Activated naive CD4-positive, alpha-beta T cell treated with anti-CD3 and anti-CD28 coated beads, Interleukin-2, amount 50 U/mL, for 24 hours (primary cell): ENCODE measurements around the gene MAL.

Experiments
- H3K27ac Mint-ChIP-seq: one replicate; pipeline ENCODE4 v1.8.0; 2021; ENCODE audit warnings: mild to moderate bottlenecking, mixed read lengths
- H3K27me3 Mint-ChIP-seq: one replicate; pipeline ENCODE4 v1.8.0; 2021; ENCODE audit warnings: mixed read lengths
- H3K36me3 Mint-ChIP-seq: one replicate; pipeline ENCODE4 v1.8.0; 2021; ENCODE audit warnings: mixed read lengths
- H3K4me1 Mint-ChIP-seq: one replicate; pipeline ENCODE4 v1.8.0; 2021; ENCODE audit warnings: mixed read lengths
- H3K4me3 Mint-ChIP-seq: one replicate; pipeline ENCODE4 v1.8.0; 2021; ENCODE audit warnings: mild to moderate bottlenecking, mixed read lengths
- H3K9me3 Mint-ChIP-seq: one replicate; pipeline ENCODE4 v1.8.0; 2021; ENCODE audit warnings: mixed read lengths

Gene MAL

GRCh38 chr2:95054016-95054415, 28.5 kb downstream of the MAL start:
- no peak overlapping the region for H3K4me3 Mint-ChIP-seq
- H3K4me1 Mint-ChIP-seq = peaks cover 80% of the 10 kb centered on the region
- H3K27ac Mint-ChIP-seq = no peak overlapping the region
- H3K9me3 Mint-ChIP-seq = no peaks in the 10 kb centered on the region
- H3K27me3 Mint-ChIP-seq = no peaks in the 10 kb centered on the region
- H3K36me3 Mint-ChIP-seq = peaks cover 10% of the 10 kb centered on the region

GRCh38 chr2:95055262-95055661, 29.8 kb downstream of the MAL start:
- H3K4me1 Mint-ChIP-seq = peaks cover 71% of the 10 kb centered on the region
- H3K4me3 Mint-ChIP-seq = no peak overlapping the region
- no peaks in the 10 kb centered on the region for H3K9me3 Mint-ChIP-seq
- H3K27me3 Mint-ChIP-seq = no peaks in the 10 kb centered on the region
- peaks cover 10% of the 10 kb centered on the region for H3K36me3 Mint-ChIP-seq
- H3K27ac Mint-ChIP-seq = peak overlapping the region; percentile 76

- Mint-ChIP-seq H3K36me3 (peaks cover 7% of the 10 kb centered on the region), H3K4me3 (no peak overlapping the region), H3K27ac (peak overlapping the region; percentile 72), H3K4me1 (peaks cover 68% of the 10 kb centered on the region), H3K9me3 (no peaks in the 10 kb centered on the region), H3K27me3 (no peaks in the 10 kb centered on the region)
These were observed 30.5 kb downstream of the MAL start for GRCh38 chr2:95056044-95056443.

- Mint-ChIP-seq H3K27ac (no peak overlapping the region), H3K27me3 (no peaks in the 10 kb centered on the region), H3K4me3 (no peak overlapping the region), H3K4me1 (peaks cover 68% of the 10 kb centered on the region), H3K9me3 (no peaks in the 10 kb centered on the region), H3K36me3 (peaks cover 4% of the 10 kb centered on the region)
These were observed 31.3 kb downstream of the MAL start for GRCh38 chr2:95056461-95057459.

- Mint-ChIP-seq H3K4me1 (peaks cover 69% of the 10 kb centered on the region), H3K4me3 (no peak overlapping the region), H3K36me3 (peaks cover 2% of the 10 kb centered on the region), H3K27ac (no peak overlapping the region), H3K27me3 (no peaks in the 10 kb centered on the region), H3K9me3 (no peaks in the 10 kb centered on the region)
These were observed 32.2 kb downstream of the MAL start for GRCh38 chr2:95057535-95058370.

GRCh38 chr2:95058466-95058988, 33.0 kb downstream of the MAL start:
- H3K27ac Mint-ChIP-seq = no peak overlapping the region
- no peak overlapping the region for H3K4me3 Mint-ChIP-seq
- H3K4me1 Mint-ChIP-seq = peaks cover 69% of the 10 kb centered on the region
- H3K27me3 Mint-ChIP-seq = no peaks in the 10 kb centered on the region
- peaks cover 2% of the 10 kb centered on the region for H3K36me3 Mint-ChIP-seq
- H3K9me3 Mint-ChIP-seq = no peaks in the 10 kb centered on the region

- Mint-ChIP-seq H3K4me1 (peaks cover 69% of the 10 kb centered on the region), H3K36me3 (no peaks in the 10 kb centered on the region), H3K4me3 (no peak overlapping the region), H3K27ac (no peak overlapping the region), H3K9me3 (no peaks in the 10 kb centered on the region), H3K27me3 (no peaks in the 10 kb centered on the region)
These were observed 33.6 kb downstream of the MAL start for GRCh38 chr2:95058989-95059641.

GRCh38 chr2:95059656-95060370, 34.3 kb downstream of the MAL start:
- Mint-ChIP-seq H3K4me1 (peaks cover 64% of the 10 kb centered on the region), H3K36me3 (no peaks in the 10 kb centered on the region), H3K4me3 (no peak overlapping the region), H3K9me3 (no peaks in the 10 kb centered on the region), H3K27me3 (no peaks in the 10 kb centered on the region), H3K27ac (no peak overlapping the region)

GRCh38 chr2:95060446-95061118, 35.1 kb downstream of the MAL start:
- Mint-ChIP-seq H3K4me3 (no peak overlapping the region), H3K27me3 (no peaks in the 10 kb centered on the region), H3K4me1 (peaks cover 56% of the 10 kb centered on the region), H3K36me3 (no peaks in the 10 kb centered on the region), H3K9me3 (no peaks in the 10 kb centered on the region), H3K27ac (no peak overlapping the region)

- H3K9me3 Mint-ChIP-seq = no peaks in the 10 kb centered on the region
- H3K27me3 Mint-ChIP-seq = no peaks in the 10 kb centered on the region
- H3K27ac Mint-ChIP-seq = peak overlapping the region; percentile 30
- peaks cover 51% of the 10 kb centered on the region for H3K4me1 Mint-ChIP-seq
- no peak overlapping the region for H3K4me3 Mint-ChIP-seq
- H3K36me3 Mint-ChIP-seq = no peaks in the 10 kb centered on the region
These were observed 35.6 kb downstream of the MAL start for GRCh38 chr2:95061119-95061512.

- no peaks in the 10 kb centered on the region for H3K27me3 Mint-ChIP-seq
- H3K4me1 Mint-ChIP-seq = peaks cover 45% of the 10 kb centered on the region
These were observed 36.2 kb downstream of the MAL start for GRCh38 chr2:95061601-95062183.

GRCh38 chr2:95062242-95063085, 37.0 kb downstream of the MAL start:
- H3K27me3 Mint-ChIP-seq = no peaks in the 10 kb centered on the region
- no peaks in the 10 kb centered on the region for H3K9me3 Mint-ChIP-seq
- peak overlapping the region; percentile 45 for H3K4me3 Mint-ChIP-seq
- peaks cover 42% of the 10 kb centered on the region for H3K4me1 Mint-ChIP-seq
- no peaks in the 10 kb centered on the region for H3K36me3 Mint-ChIP-seq
- H3K27ac Mint-ChIP-seq = peak overlapping the region; percentile 67

More at GRCh38 chr2:95061601-95062183, 36.2 kb downstream of the MAL start:
- H3K27ac Mint-ChIP-seq = peak overlapping the region; percentile 30
- H3K4me3 Mint-ChIP-seq = no peak overlapping the region
- H3K9me3 Mint-ChIP-seq = no peaks in the 10 kb centered on the region
- H3K36me3 Mint-ChIP-seq = no peaks in the 10 kb centered on the region
